ENCODE results near the gene KIRREL1.

GRCh38 chr1:158002631-158003405 is 9.4 kb downstream of the KIRREL1 start:
- TF ChIP-seq CTCF (conservative IDR thresholded peaks at IDR 0.05; ENCODE audit: low read depth, low read length) (no peak), EZH2 (IDR thresholded peaks at IDR 0.05; ENCODE audit: borderline replicate concordance, low read depth, low read length, poor library complexity, severe bottlenecking) (no peak)
